SK-N-SH treated with all-trans-retinoic acid at 6 μM for 48 hours (cell line): ENCODE measurements around the gene TLE7.

Experiments used
- ESRRG ChIP-seq: fragments of 250-450 bp; sonication (Bioruptor Pico); IDR thresholded peaks from 2 replicates; pipeline ENCODE4 v1.6.1; 2021; ENCODE audit warnings: mild to moderate bottlenecking
- ISL1 ChIP-seq: fragments of 250-450 bp; sonication (Bioruptor Pico); IDR thresholded peaks from 2 replicates; pipeline ENCODE4 v2.1.2; 2022; ENCODE audit warnings: mild to moderate bottlenecking, moderate library complexity
- SNAI2 ChIP-seq: fragments of 250-450 bp; sonication (Bioruptor Pico); IDR thresholded peaks from 2 replicates; pipeline ENCODE4 v1.5.0; 2020; ENCODE audit warnings: mild to moderate bottlenecking, moderate library complexity
- TOX ChIP-seq: fragments of 250-450 bp; sonication (Bioruptor Pico); IDR thresholded peaks from 2 replicates; pipeline ENCODE4 v1.8.0; 2021; ENCODE audit warnings: mild to moderate bottlenecking, moderate library complexity, borderline replicate concordance
- ZFP3 ChIP-seq: fragments of 250-450 bp; sonication (Bioruptor Pico); IDR thresholded peaks from 2 replicates; pipeline ENCODE4 v1.5.0; 2020; ENCODE audit warnings: mild to moderate bottlenecking, moderate library complexity
- ZFP30 ChIP-seq: fragments of 450-650 bp; formaldehyde crosslinking; IDR thresholded peaks from 2 replicates; pipeline ENCODE4 v1.5.0; 2022; ENCODE audit warnings: mild to moderate bottlenecking, moderate library complexity
- ZNF8 ChIP-seq: fragments of 450-650 bp; formaldehyde crosslinking; IDR thresholded peaks from 2 replicates; pipeline ENCODE4 v1.5.0; 2020; ENCODE audit warnings: mild to moderate bottlenecking, moderate library complexity

DNA sequence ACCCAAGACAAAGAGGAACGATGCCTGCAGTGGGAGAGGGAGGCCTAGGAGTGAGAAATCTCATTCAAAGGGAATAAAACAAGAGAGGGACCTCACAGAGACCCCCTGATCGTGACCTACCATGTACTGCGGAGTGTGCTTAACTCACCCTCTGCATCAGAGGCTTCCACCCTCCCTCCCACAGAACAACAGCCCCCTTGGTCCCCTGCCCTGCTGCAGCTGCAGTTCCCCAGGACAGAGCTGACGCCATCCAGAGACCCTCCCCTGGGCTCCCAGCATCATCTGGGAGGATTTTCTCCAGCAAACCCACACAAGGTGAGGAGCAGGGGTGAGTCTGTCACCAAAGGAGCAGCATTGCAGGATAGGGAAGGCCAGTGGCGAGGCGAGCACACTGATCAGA, 39.8 kb downstream of the TLE7 start:
- TF ChIP-seq ZFP3 (CRISPR knock-in tag) (no peak), SNAI2 (no peak), ZFP30 (CRISPR knock-in tag) (no peak), ESRRG (CRISPR knock-in tag) (no peak), ISL1 (CRISPR knock-in tag) (no peak), TOX (no peak), ZNF8 (CRISPR knock-in tag) (no peak)
